Psoas muscle (tissue), 8 donors: ENCODE measurements around the gene MAPK10. TPM values are rescaled to one million over a fixed set of nuclear protein-coding genes. Genes with fewer than 3 reads are reported as not detected.
A peak's percentile ranks its signal among the peaks of the same experiment; 100 is the strongest.

Experiments
- ATAC-seq, 4 donors: fragments of 200-7000 bp; cut with Tn5 transposase; one replicate each; pipeline ENCODE4 v1.9.1; 2020; ENCODE audit warnings: moderate library complexity in 3 of 4, mild to moderate bottlenecking in 2 of 4
- DNase-seq, 2 donors: peaks; one replicate each; pipeline ENCODE4 v3.0.0-alpha.2; 2020
- H3K27ac ChIP-seq: fragments of 200-600 bp; one replicate; pipeline ENCODE4 v1.8.0; 2022
- H3K27me3 ChIP-seq, 3 donors: fragments of 200-600 bp in 1 of 3; one replicate each; pipeline versions ENCODE4 v1.6.1 to v1.8.0; 2013 to 2022; ENCODE audit warnings: low read length in 2 of 3, mild to moderate bottlenecking in 2 of 3, moderate library complexity in 1 of 3; ENCODE audit not compliant: insufficient read depth in 3 of 3
- H3K36me3 ChIP-seq, 2 donors: fragments of 200-600 bp in 1 of 2; one replicate each; pipeline versions ENCODE4 v1.6.1 to v1.8.0; 2013 to 2022; ENCODE audit warnings: low read depth in 1 of 2, mild to moderate bottlenecking in 1 of 2, moderate library complexity in 1 of 2; ENCODE audit not compliant: insufficient read depth in 1 of 2
- H3K4me1 ChIP-seq: fragments of 200-600 bp; one replicate; pipeline ENCODE4 v1.8.0; 2022
- H3K4me3 ChIP-seq: fragments of 200-600 bp; one replicate; pipeline ENCODE4 v1.8.0; 2022; ENCODE audit warnings: mild to moderate bottlenecking
- H3K9me3 ChIP-seq: fragments of 200-600 bp; one replicate; pipeline ENCODE4 v1.8.0; 2022
- CTCF ChIP-seq: fragments of 200-600 bp; IDR thresholded peaks from one replicate; pipeline ENCODE4 v1.8.0; 2022; ENCODE audit warnings: antibody characterized with exemption
- WGBS, 3 donors: extraction: QIAGEN DNeasy Blood & Tissue Kit; methylation state at CpG; one replicate each; pipeline versions ENCODE4 v1.1.6 to v1.1.7; 2013; 5-methylcytosine and 5-hydroxymethylcytosine counted together
- intact Hi-C, 2 donors: fragments of 100-400 bp; cut with DNase I; formaldehyde crosslinking; loops; one replicate each; pipeline versions ENCODE4 v1.11.0 to v1.14.2; 2022
- polyA plus RNA-seq, 3 donors: library from polyadenylated mRNA; stranded (reverse); fragments of 200-250 nt; gene quantifications; one replicate each; pipeline ENCODE4 v1.2.3, GENCODE V29; 2013
- total RNA-seq, 4 donors: library from RNA; stranded (reverse); fragmentation: NEBNext Ultra II Directional in 2 of 4; extraction: Animal tissue kit (Norgen Biotek cat#: 25700) in 2 of 4; gene quantifications; one replicate each; pipeline versions ENCODE4 v1.2.1 to v1.2.4, GENCODE V29; 2021 to 2023
- donor health status: healthy with polysubstance abuse.
- donor health status: DM: no; HTN: no; CAD: no; lungs with moderate emphysema.
- donor health status: Bipolar disorder and iron deficiency.
- donor health status: healthy.
- donor health status: DM: yes; HTN: yes; CAD: no.
- donor health status: DM: no; HTN: no; CAD: no.
- donor health status: DM: no; HTN: no; CAD: no.
- donor health status: DM: yes; HTN: yes; CAD: no.

Gene MAPK10
- total and polyA plus RNA-seq, 7 donors = 0.22 to 7.6 (median 1.3) TPM

GRCh38 chr4:86356425-86357210 lies 3.2 kb downstream of the MAPK10 start:
- H3K4me1 ChIP-seq = no peaks in the 10 kb centered on the region
- H3K4me3 ChIP-seq = no peak overlapping the region
- H3K27me3 ChIP-seq = no peaks in the 10 kb centered on the region
- 77 to 87% (median 84%) methylated on average over 4 of the region's 4 CpGs for WGBS, 3 donors
- intact Hi-C loops = no loop called here
- TF ChIP-seq CTCF = no peak
- H3K9me3 ChIP-seq = no peaks in the 10 kb centered on the region
- no peaks in the 10 kb centered on the region for H3K36me3 ChIP-seq
- no peak for ATAC-seq
- H3K27ac ChIP-seq = no peak overlapping the region
- no peak for DNase-seq

DNA sequence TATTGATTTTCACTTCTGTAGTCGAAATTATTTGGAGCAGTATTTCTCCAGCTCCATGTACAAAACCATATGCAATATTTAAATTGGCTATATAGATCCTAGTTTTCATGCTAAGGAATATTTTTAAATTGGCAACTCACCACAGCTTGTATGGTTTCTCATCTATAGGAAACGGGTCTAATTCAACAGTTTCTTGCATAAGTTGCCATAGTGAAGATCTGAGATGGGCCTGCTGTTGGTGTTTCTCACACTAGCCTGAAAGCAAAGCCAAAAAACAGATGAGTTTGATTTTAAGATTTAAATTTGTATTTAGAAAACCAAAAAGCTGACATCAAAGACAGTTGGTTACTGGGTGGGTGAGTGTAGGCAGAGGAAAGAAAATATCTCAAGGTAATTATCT lies 5.5 kb downstream of the MAPK10 start:
- Histone ChIP-seq H3K27ac (no peak overlapping the region), H3K27me3 (no peaks in the 10 kb centered on the region), H3K4me3 (no peak overlapping the region), H3K36me3 (no peaks in the 10 kb centered on the region), H3K4me1 (no peaks in the 10 kb centered on the region), H3K9me3 (no peaks in the 10 kb centered on the region)
- intact Hi-C loops = no loop called here
- DNase-seq (no peak), ATAC-seq (no peak)
- 83 to 86% (median 86%) methylated on average over 2 of the region's 2 CpGs for WGBS, 3 donors
- TF ChIP-seq CTCF = no peak

GRCh38 chr4:86346320-86346719 lies 13.5 kb downstream of the MAPK10 start:
- H3K27me3 ChIP-seq = no peaks in the 10 kb centered on the region
- intact Hi-C loops = no loop called here
- 88 to 97% (median 92%) methylated on average over 3 of the region's 3 CpGs for WGBS, 3 donors
- no peak overlapping the region for H3K4me3 ChIP-seq
- no peaks in the 10 kb centered on the region for H3K4me1 ChIP-seq
- TF ChIP-seq CTCF = no peak
- no peak overlapping the region for H3K27ac ChIP-seq
- no peaks in the 10 kb centered on the region for H3K9me3 ChIP-seq
- DNase-seq (no peak), ATAC-seq (no peak)
- no peaks in the 10 kb centered on the region for H3K36me3 ChIP-seq

- no peak for TF ChIP-seq CTCF
- no peak for DNase-seq
- Histone ChIP-seq H3K4me1 (no peaks in the 10 kb centered on the region), H3K27me3 (no peaks in the 10 kb centered on the region), H3K9me3 (no peaks in the 10 kb centered on the region), H3K36me3 (no peaks in the 10 kb centered on the region), H3K4me3 (no peak overlapping the region), H3K27ac (no peak overlapping the region)
- intact Hi-C loops = no loop called here
- no peak for ATAC-seq
- 76 to 81% (median 79%) methylated on average over 3 of the region's 3 CpGs for WGBS, 3 donors
Measured at GRCh38 chr4:86344127-86344526, 15.7 kb downstream of the MAPK10 start.

DNA sequence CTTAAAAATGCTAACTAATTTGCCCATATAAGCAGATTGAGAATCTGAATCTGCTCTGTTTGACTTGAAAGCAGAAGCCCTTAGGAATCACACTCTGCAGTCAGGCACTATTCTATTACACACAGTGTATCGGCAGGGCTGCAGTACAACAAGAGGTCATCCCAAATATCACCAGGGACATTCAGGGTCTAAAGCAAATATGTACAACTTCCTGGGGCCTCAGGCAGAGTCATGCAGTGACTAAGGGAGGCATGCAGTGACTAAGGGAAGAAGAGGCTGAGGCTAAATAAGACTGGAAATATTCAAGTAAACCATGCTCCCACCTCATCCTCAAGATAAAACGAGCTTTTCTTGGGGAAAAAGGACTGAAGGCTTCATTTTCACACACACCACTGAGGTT lies 20.9 kb downstream of the MAPK10 start:
- ATAC-seq = peak in 1 of 4 donors; percentile 64
- Histone ChIP-seq H3K4me1 (no peaks in the 10 kb centered on the region), H3K27ac (no peak overlapping the region), H3K27me3 (no peaks in the 10 kb centered on the region), H3K4me3 (no peak overlapping the region), H3K36me3 (no peaks in the 10 kb centered on the region), H3K9me3 (no peaks in the 10 kb centered on the region)
- TF ChIP-seq CTCF = no peak
- intact Hi-C loops = no loop called here
- no peak for DNase-seq
- 65 to 82% (median 66%) methylated on average over 2 of the region's 2 CpGs for WGBS, 3 donors
